ENCODE data around the gene CNGA3.

CNGA3 gene

DNA sequence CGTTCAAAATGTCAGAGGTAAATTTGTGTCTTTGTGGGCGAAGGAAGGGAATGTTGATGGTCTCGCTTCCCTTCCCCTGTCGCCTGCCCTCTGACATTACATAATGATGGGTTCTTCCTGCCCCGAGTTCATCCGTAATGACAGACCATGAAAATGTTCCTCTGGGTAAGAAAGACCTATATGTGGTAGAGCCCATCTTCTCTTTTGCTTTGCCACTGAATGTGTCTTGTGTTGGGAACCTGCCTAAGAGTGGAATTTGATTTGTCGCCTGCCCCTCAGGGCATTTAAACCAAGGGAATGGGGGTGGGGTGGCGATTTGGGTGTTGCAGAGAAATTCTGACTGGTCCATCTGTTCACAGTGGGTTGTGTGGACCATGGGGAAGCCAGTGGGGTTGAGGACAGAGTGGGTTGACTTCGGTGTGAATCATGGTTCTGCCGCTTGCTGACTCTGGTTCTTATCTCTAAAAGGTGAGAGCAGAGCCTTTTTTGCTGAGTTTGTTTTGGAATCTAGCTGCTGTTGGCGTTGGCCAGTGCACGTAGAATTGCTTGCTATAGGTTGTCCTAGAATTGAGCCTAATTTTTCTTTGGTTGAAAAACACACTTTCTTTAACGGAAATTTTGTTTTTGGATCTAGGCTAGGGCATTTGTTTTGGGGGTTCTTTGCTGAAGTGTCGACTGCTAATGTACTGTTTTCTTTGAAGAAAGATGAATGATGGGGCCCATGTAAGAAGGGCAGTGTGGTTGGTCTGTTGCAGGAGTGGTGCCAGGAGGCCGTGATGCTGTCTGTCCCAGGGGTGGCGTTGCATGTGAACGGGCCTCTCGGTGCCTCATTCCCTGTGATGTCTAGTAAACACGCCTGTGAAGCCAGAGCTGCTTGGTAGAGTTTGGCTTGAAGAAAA lies 99.7 kb downstream of the CNGA3 start:
- DNase-seq = peak; percentile 54

DNA sequence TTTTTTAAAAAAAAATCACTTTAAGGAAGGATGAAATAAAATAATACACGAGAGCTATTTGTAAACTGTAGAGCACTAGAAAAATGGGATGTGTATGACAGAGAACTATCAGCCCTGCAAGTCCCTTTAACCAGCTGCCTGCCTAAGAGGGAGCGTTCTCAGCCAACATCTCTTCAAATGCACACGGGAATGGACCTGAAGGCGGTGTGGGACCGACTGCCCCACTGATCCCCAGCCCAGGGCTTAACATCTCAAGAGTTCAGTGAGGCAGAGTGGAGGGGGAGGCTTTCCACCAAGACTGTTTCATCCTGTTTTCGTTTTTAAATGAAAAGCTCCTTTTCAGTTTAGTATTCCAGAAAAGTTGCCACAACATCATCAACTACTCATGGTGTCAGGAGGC lies 100.6 kb downstream of the CNGA3 start:
- no peak for DNase-seq
